IMR-90 (cell line): ENCODE measurements around the gene APOL2. TPM values are rescaled to one million over a fixed set of nuclear protein-coding genes. Genes with fewer than 3 reads are reported as not detected.

Experiments used
- ATAC-seq: fragments of 200-7000 bp; cut with Tn5 transposase; 2 replicates; pipeline ENCODE4 v1.9.1; 2020; ENCODE audit warnings: low read depth, mild to moderate bottlenecking, moderate library complexity
- BruUV-seq: library from RNA; stranded (reverse); fragments of 400-500 nt; replicated peaks from 2 replicates; lab custom pipeline; 2021; lab: Mats Ljungman, UMichigan
- CTCF ChIA-PET: fragments of 300-600 bp; formaldehyde crosslinking; extraction: SDS; loops from one replicate; lab custom pipeline; 2021; ENCODE audit warnings: antibody characterized with exemption; lab: Yijun Ruan, JAX
- POLR2A ChIA-PET: fragments of 300-600 bp; sonication (Branson Sonifier 250); formaldehyde crosslinking; loops from one replicate; lab custom pipeline; 2022; ENCODE audit warnings: antibody characterized with exemption; ENCODE audit not compliant: unreplicated experiment; lab: Charles Lee
- DNase-seq: peaks from one replicate; pipeline ENCODE4 v3.0.0; 2013
- H2AFZ ChIP-seq: replicated peaks from 2 replicates; pipeline ENCODE3; 2013; ENCODE audit warnings: low read length, mild to moderate bottlenecking; ENCODE audit not compliant: poor library complexity
- H2AK5ac ChIP-seq: 2 replicates; pipeline ENCODE4 v1.6.1; 2013; ENCODE audit warnings: low read depth, low read length, inconsistent platforms
- H2AK9ac ChIP-seq: replicated peaks from 2 replicates; pipeline ENCODE3; 2013; ENCODE audit warnings: mild to moderate bottlenecking, low read depth, low read length, moderate library complexity; ENCODE audit not compliant: poor library complexity
- H2BK120ac ChIP-seq: 2 replicates; pipeline ENCODE4 v1.6.1; 2013; ENCODE audit warnings: low read depth, low read length, inconsistent platforms
- H2BK15ac ChIP-seq: 3 replicates; pipeline ENCODE4 v1.6.1; 2013; ENCODE audit warnings: low read depth, low read length, inconsistent platforms
- H2BK20ac ChIP-seq: 2 replicates; pipeline ENCODE4 v1.6.1; 2013; ENCODE audit warnings: low read depth, mild to moderate bottlenecking, inconsistent platforms, low read length, moderate library complexity
- H2BK5ac ChIP-seq: 2 replicates; pipeline ENCODE4 v1.6.1; 2013; ENCODE audit warnings: mild to moderate bottlenecking, low read depth, low read length, inconsistent platforms; ENCODE audit not compliant: poor library complexity, severe bottlenecking
- H3K14ac ChIP-seq: replicated peaks from 2 replicates; pipeline ENCODE4 v1.6.1; 2013; ENCODE audit warnings: low read depth, low read length, inconsistent platforms
- H3K18ac ChIP-seq: 2 replicates; pipeline ENCODE4 v1.6.1; 2013; ENCODE audit warnings: low read depth, low read length, control low read depth
- H3K23ac ChIP-seq: 2 replicates; pipeline ENCODE4 v1.6.1; 2013; ENCODE audit warnings: low read depth, low read length, inconsistent platforms
- H3K27ac ChIP-seq: 2 replicates; pipeline ENCODE4 v1.5.1; 2013; ENCODE audit warnings: mild to moderate bottlenecking, control low read depth, low read length; ENCODE audit not compliant: insufficient read depth
- H3K27me3 ChIP-seq: 2 replicates; pipeline ENCODE4 v1.6.1; 2013; ENCODE audit warnings: low read length; ENCODE audit not compliant: control insufficient read depth, insufficient read depth
- H3K36me3 ChIP-seq: 2 replicates; pipeline ENCODE4 v1.6.1; 2013; ENCODE audit warnings: low read length, mixed read lengths; ENCODE audit not compliant: control insufficient read depth, insufficient read depth
- H3K4ac ChIP-seq: 2 replicates; pipeline ENCODE4 v1.6.1; 2013; ENCODE audit warnings: low read depth, low read length, inconsistent platforms
- H3K4me1 ChIP-seq: 2 replicates; pipeline ENCODE4 v1.6.1; 2013; ENCODE audit warnings: low read length, mixed read lengths; ENCODE audit not compliant: control insufficient read depth, insufficient read depth
- H3K4me2 ChIP-seq: 2 replicates; pipeline ENCODE4 v1.6.1; 2013; ENCODE audit warnings: low read depth, mild to moderate bottlenecking, control low read depth, low read length, moderate library complexity
- H3K4me3 ChIP-seq: 2 replicates; pipeline ENCODE4 v1.5.1; 2013; ENCODE audit warnings: low read depth, mild to moderate bottlenecking, control low read depth, low read length, moderate library complexity; ENCODE audit not compliant: insufficient read depth
- H3K56ac ChIP-seq: 2 replicates; pipeline ENCODE4 v1.6.1; 2013; ENCODE audit warnings: low read length, inconsistent platforms; ENCODE audit not compliant: insufficient read depth; ENCODE audit errors: extremely low read depth
- H3K79me1 ChIP-seq, 2 experiments: 2 replicates each; pipeline ENCODE4 v1.6.1; 2013; ENCODE audit warnings: low read length in 2 of 2, inconsistent platforms in 1 of 2, low read depth in 1 of 2
- H3K9ac ChIP-seq: 2 replicates; pipeline ENCODE4 v1.6.1; 2013; ENCODE audit warnings: low read depth, low read length, control low read depth
- H3K9me1 ChIP-seq: 2 replicates; pipeline ENCODE4 v1.6.1; 2013; ENCODE audit warnings: low read length, inconsistent platforms; ENCODE audit not compliant: insufficient read depth
- H3K9me3 ChIP-seq: 2 replicates; pipeline ENCODE4 v1.6.1; 2013; ENCODE audit warnings: low read length; ENCODE audit not compliant: control insufficient read depth, insufficient read depth
- H4K20me1 ChIP-seq: 2 replicates; pipeline ENCODE4 v1.6.1; 2013; ENCODE audit warnings: low read length, inconsistent platforms; ENCODE audit not compliant: insufficient read depth
- H4K5ac ChIP-seq: 2 replicates; pipeline ENCODE4 v1.6.1; 2013; ENCODE audit warnings: mild to moderate bottlenecking, low read depth, low read length, control low read depth
- H4K8ac ChIP-seq, 2 experiments: 2 replicates each; pipeline ENCODE4 v1.6.1; 2013; ENCODE audit warnings: low read depth in 2 of 2, low read length in 2 of 2, control low read depth in 1 of 2, inconsistent platforms in 1 of 2
- H4K91ac ChIP-seq: 2 replicates; pipeline ENCODE4 v1.6.1; 2013; ENCODE audit warnings: low read depth, low read length, inconsistent platforms; ENCODE audit not compliant: insufficient read depth
- BHLHE40 ChIP-seq: fragments of 150-350 bp; IDR thresholded peaks from 2 replicates; pipeline ENCODE4 v1.6.1; 2016; ENCODE audit warnings: mild to moderate bottlenecking, low read depth, low read length
- CEBPB ChIP-seq: IDR thresholded peaks from 2 replicates; pipeline ENCODE4 v1.6.1; 2012; ENCODE audit warnings: low read depth, low read length, improper control_type of control experiment
- CHD1 ChIP-seq: IDR thresholded peaks from 2 replicates; pipeline ENCODE4 v1.6.1; 2012; ENCODE audit warnings: low read depth, low read length, improper control_type of control experiment
- FOS ChIP-seq: fragments of 150-350 bp; IDR thresholded peaks from 2 replicates; pipeline ENCODE4 v1.6.1; 2016; ENCODE audit warnings: low read depth, low read length
- MAFK ChIP-seq: IDR thresholded peaks from 2 replicates; pipeline ENCODE4 v1.6.1; 2012; ENCODE audit warnings: low read depth, low read length, improper control_type of control experiment
- MAZ ChIP-seq: IDR thresholded peaks from 2 replicates; pipeline ENCODE4 v1.6.1; 2012; ENCODE audit warnings: low read depth, mild to moderate bottlenecking, low read length, improper control_type of control experiment, moderate library complexity, borderline replicate concordance
- MXI1 ChIP-seq: IDR thresholded peaks from 2 replicates; pipeline ENCODE4 v1.6.1; 2012; ENCODE audit warnings: low read depth, mild to moderate bottlenecking, low read length, moderate library complexity, borderline replicate concordance
- NFE2L2 ChIP-seq: fragments of 150-350 bp; IDR thresholded peaks from 2 replicates; pipeline ENCODE4 v1.6.1; 2016; ENCODE audit warnings: low read depth, mild to moderate bottlenecking, low read length
- POLR2A ChIP-seq: IDR thresholded peaks from 2 replicates; pipeline ENCODE4 v1.6.1; 2012; ENCODE audit warnings: mild to moderate bottlenecking, low read depth, low read length
- RAD21 ChIP-seq: IDR thresholded peaks from 2 replicates; pipeline ENCODE4 v1.6.1; 2012; ENCODE audit warnings: low read length, improper control_type of control experiment
- RCOR1 ChIP-seq: IDR thresholded peaks from 2 replicates; pipeline ENCODE4 v1.6.1; 2012; ENCODE audit warnings: mild to moderate bottlenecking, low read length, improper control_type of control experiment; ENCODE audit not compliant: insufficient replicate concordance
- RFX5 ChIP-seq: IDR thresholded peaks from 2 replicates; pipeline ENCODE4 v1.8.0; 2012; ENCODE audit warnings: low read depth, mild to moderate bottlenecking, low read length, moderate library complexity
- SMC3 ChIP-seq: fragments of 150-350 bp; IDR thresholded peaks from 2 replicates; pipeline ENCODE4 v1.6.1; 2016; ENCODE audit warnings: low read depth, mild to moderate bottlenecking, antibody characterized with exemption, low read length, moderate library complexity
- WGBS, 2 experiments: methylation state at CpG; one replicate each; pipeline versions ENCODE4 v1.1.5 to v1.1.7; 2013; ENCODE audit warnings: missing lambda C conversion rate in 2 of 2; ENCODE audit not compliant: insufficient read length in 1 of 2; ENCODE audit errors: extremely low coverage in 2 of 2; 5-methylcytosine and 5-hydroxymethylcytosine counted together
- dilution Hi-C: fragments of 300-500 bp; cut with HindIII; formaldehyde crosslinking; loops from one replicate; pipeline ENCODE4 v1.14.3; 2018; ENCODE audit warnings: low sequenced_read_pairs; ENCODE audit not compliant: unreplicated experiment
- in situ Hi-C: fragments of 300-500 bp; cut with MboI; formaldehyde crosslinking; loops from 3 replicates; pipeline ENCODE4 v1.14.3; 2019; ENCODE audit warnings: low sequenced_read_pairs, inconsistent platforms, mixed read lengths
- intact Hi-C: fragments of 100-400 bp; cut with micrococcal nuclease; formaldehyde crosslinking; loops from 2 replicates; pipeline ENCODE4 v1.10.0; 2022
- polyA plus RNA-seq, 3 experiments: library from polyadenylated mRNA; depleted of rRNA; stranded (reverse); fragments of >200 nt; gene quantifications; 2 replicates each; pipeline ENCODE4 v1.2.3, GENCODE V29; 2012; ENCODE audit warnings: low replicate concordance in 1 of 3
- total RNA-seq: library from RNA; depleted of rRNA; stranded (reverse); fragments of >200 nt; gene quantifications from 2 replicates; pipeline ENCODE4 v1.2.3, GENCODE V29; 2012
- TF ChIP-seq, protein P1 (sequence below): fragments of 150-350 bp; IDR thresholded peaks from 2 replicates; pipeline ENCODE4 v1.6.1; 2017; ENCODE audit warnings: mild to moderate bottlenecking, antibody characterized with exemption, low read length, low read depth
- TF ChIP-seq, protein P2 (sequence below): fragments of 150-350 bp; IDR thresholded peaks from 2 replicates; pipeline ENCODE4 v1.6.1; 2016; ENCODE audit warnings: low read depth, mild to moderate bottlenecking, low read length, moderate library complexity, borderline replicate concordance
- TF ChIP-seq, protein P3 (sequence below): conservative IDR thresholded peaks from 2 replicates; pipeline ENCODE4 v1.5.1; 2012; ENCODE audit warnings: mild to moderate bottlenecking, low read depth, low read length, improper control_type of control experiment

The APOL2 gene
- total and polyA plus RNA-seq, 2 of the 4 experiments (the other 2 are of a cell fraction), result 13.1 to 57.5 TPM

DNA sequence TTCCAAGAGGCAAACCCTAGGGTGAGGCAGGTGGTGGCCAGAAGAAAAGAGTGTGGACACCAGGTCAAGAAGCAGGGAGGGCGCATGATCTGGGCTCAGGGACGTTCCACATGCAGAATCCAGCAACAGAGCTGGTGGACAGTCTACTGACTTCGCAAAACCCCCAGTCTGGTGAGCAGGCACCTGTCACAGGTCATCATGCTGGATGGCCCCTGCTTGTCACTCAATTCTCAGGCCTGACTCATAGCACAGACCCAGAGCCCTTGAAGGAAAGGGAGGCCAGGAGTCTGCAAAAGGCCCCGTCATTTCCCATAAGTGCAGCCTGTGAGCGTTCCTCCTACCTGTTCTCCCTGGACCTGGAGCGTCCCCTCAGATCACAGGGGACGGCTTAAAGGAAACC lies 55.9 kb downstream of the APOL2 start:
- dilution Hi-C loops, result no loop called here

More for the DNA sequence above, 55.9 kb downstream of the APOL2 start:
- Histone ChIP-seq H2AFZ (no peak overlapping the region), H3K4me1 (no peaks in the 10 kb centered on the region), H2BK20ac (no peak overlapping the region), H2BK120ac (no peak overlapping the region), H3K14ac (no peak overlapping the region), H4K91ac (no peak overlapping the region), H3K4me2 (no peak overlapping the region), H3K9me1 (no peaks in the 10 kb centered on the region; the same call in 1 of the 2 replicates), H4K20me1 (no peaks in the 10 kb centered on the region), H3K27ac (no peak overlapping the region), H3K36me3 (no peaks in the 10 kb centered on the region), H3K79me1 (no peaks in the 10 kb centered on the region), H2AK9ac (no peak overlapping the region), H4K5ac (no peak overlapping the region), H3K23ac (no peak overlapping the region), H3K18ac (no peak overlapping the region), H3K4me3 (no peak overlapping the region), H3K56ac (no peak overlapping the region), H2BK15ac (no peak overlapping the region), H3K27me3 (peaks cover 44% of the 10 kb centered on the region), H4K8ac (no peak overlapping the region), H3K9me3 (no peaks in the 10 kb centered on the region), H3K9ac (no peak overlapping the region), H3K4ac (no peak overlapping the region), H2AK5ac (no peak overlapping the region), H2BK5ac (no peak overlapping the region)
- CTCF ChIA-PET, result interaction anchor here (1.4 kb wide), 1 partner anchor 38 kb away, joined by 4 read pairs; no protein-coding TSS in a partner anchor
- intact Hi-C loops (no loop called here), in situ Hi-C loops (loop anchor here (5.0 kb wide), 1 partner anchor 41 kb away; no protein-coding TSS in a partner anchor)
- no peak for TF ChIP-seq MXI1
- no peak for TF ChIP-seq BHLHE40
- no peak for TF ChIP-seq MAZ
- TF ChIP-seq NFE2L2, result no peak
- TF ChIP-seq MAFK, result no peak
- TF ChIP-seq CEBPB, result no peak
- no peak for TF ChIP-seq RFX5
- TF ChIP-seq, protein P1, sequence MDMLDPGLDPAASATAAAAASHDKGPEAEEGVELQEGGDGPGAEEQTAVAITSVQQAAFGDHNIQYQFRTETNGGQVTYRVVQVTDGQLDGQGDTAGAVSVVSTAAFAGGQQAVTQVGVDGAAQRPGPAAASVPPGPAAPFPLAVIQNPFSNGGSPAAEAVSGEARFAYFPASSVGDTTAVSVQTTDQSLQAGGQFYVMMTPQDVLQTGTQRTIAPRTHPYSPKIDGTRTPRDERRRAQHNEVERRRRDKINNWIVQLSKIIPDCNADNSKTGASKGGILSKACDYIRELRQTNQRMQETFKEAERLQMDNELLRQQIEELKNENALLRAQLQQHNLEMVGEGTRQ, result no peak
- TF ChIP-seq POLR2A, result no peak
- TF ChIP-seq RAD21, result no peak
- TF ChIP-seq, protein P2, sequence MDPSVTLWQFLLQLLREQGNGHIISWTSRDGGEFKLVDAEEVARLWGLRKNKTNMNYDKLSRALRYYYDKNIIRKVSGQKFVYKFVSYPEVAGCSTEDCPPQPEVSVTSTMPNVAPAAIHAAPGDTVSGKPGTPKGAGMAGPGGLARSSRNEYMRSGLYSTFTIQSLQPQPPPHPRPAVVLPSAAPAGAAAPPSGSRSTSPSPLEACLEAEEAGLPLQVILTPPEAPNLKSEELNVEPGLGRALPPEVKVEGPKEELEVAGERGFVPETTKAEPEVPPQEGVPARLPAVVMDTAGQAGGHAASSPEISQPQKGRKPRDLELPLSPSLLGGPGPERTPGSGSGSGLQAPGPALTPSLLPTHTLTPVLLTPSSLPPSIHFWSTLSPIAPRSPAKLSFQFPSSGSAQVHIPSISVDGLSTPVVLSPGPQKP, result no peak
- TF ChIP-seq SMC3, result no peak
- TF ChIP-seq RCOR1, result no peak
- no peak for TF ChIP-seq CHD1
- TF ChIP-seq, protein P3, sequence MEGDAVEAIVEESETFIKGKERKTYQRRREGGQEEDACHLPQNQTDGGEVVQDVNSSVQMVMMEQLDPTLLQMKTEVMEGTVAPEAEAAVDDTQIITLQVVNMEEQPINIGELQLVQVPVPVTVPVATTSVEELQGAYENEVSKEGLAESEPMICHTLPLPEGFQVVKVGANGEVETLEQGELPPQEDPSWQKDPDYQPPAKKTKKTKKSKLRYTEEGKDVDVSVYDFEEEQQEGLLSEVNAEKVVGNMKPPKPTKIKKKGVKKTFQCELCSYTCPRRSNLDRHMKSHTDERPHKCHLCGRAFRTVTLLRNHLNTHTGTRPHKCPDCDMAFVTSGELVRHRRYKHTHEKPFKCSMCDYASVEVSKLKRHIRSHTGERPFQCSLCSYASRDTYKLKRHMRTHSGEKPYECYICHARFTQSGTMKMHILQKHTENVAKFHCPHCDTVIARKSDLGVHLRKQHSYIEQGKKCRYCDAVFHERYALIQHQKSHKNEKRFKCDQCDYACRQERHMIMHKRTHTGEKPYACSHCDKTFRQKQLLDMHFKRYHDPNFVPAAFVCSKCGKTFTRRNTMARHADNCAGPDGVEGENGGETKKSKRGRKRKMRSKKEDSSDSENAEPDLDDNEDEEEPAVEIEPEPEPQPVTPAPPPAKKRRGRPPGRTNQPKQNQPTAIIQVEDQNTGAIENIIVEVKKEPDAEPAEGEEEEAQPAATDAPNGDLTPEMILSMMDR, result no peak
- no peak for TF ChIP-seq FOS
- BruUV-seq, result no TSS peak
- ATAC-seq (no peak), DNase-seq (no peak)
- POLR2A ChIA-PET, result no interaction called here
- 74% methylated on average over 3 of the region's 7 CpGs; no CpG with 5 or more reads in 1 of the 2 experiments for WGBS, 2 experiments
